Measurements from ENCODE around the gene ELMO2. TPM values are rescaled to one million over a fixed set of nuclear protein-coding genes. Genes with fewer than 3 reads are reported as not detected.
A peak's percentile ranks its signal among the peaks of the same experiment; 100 is the strongest.

The ELMO2 gene
- total and polyA plus RNA-seq, 9 of the 15 experiments (the other 6 are each of a cell fraction or from before 2014, with no cell fraction given): 7.5 to 21.5 (median 15.9) TPM

DNA sequence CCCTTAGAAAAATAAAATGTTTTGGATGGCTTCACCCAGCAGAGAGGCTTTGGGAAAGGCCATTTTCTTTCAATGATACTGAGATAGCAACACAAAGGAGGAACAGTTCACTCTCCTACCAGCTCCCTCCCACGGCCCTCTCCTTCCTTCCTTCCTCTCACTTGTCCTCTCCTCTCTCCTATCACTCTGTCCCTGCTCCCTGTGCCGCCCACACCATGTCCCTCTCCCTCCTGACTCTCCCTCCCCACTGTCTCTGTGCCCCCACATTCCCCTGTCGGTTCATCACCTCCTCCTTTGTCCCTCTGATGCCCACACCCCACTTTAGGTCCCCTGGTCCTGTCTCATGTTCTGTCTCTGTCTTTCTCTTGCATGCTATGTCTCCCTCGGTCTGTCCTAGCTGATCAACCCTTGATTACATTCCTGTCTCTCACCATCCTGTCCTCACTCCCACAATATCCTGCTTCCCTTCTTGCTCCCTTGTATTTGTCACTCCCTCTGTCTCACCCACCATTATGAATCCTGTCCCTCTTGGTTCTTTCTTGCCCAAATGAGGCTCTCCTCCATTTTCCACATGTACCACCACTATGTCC lies 30.1 kb downstream of the ELMO2 start:
- ChIA-PET POLR2A (no interaction called here), CTCF (ENCODE audit: low intra/inter-chr PET ratio) (no interaction called here)
- intact Hi-C loops (cut with micrococcal nuclease): no loop called here
- 16% methylated on average over 3 of the region's 4 CpGs for WGBS (ENCODE audit: insufficient coverage, low coverage, missing lambda C conversion rate)
- no peak overlapping the region for H3K4me3 ChIP-seq
- 0 out of 2 replicates have a peak, but pooled peaks cover 4% of the 10 kb centered on the region for H4K20me1 ChIP-seq (replicated peaks; ENCODE audit: control insufficient read depth, insufficient read depth, low read length)
- no peaks in the 10 kb centered on the region for H3K9me1 ChIP-seq (ENCODE audit: control insufficient read depth, insufficient read depth, low read length)
- no peaks in the 10 kb centered on the region for H3K9me3 ChIP-seq (replicated peaks; ENCODE audit: control insufficient read depth, insufficient read depth, low read depth, low read length)
- H3K27me3 ChIP-seq (ENCODE audit: control insufficient read depth in 2 of 2, insufficient read depth in 2 of 2, low read length in 2 of 2): no peaks in the 10 kb centered on the region
- H3K4me1 ChIP-seq (replicated peaks in 1 of 2; ENCODE audit: control insufficient read depth in 2 of 2, insufficient read depth in 2 of 2, low read length in 2 of 2): peaks cover 0 to 9% of the 10 kb centered on the region in 2 experiments; a peak in 1 of 5 replicates
- H3K79me2 ChIP-seq (ENCODE audit: control insufficient read depth, insufficient read depth, low read length): no peaks in the 10 kb centered on the region
- no TSS peak for BruUV-seq (replicated peaks)
- H3K9ac ChIP-seq (ENCODE audit: insufficient read depth in 1 of 2, low read depth in 2 of 2, low read length in 2 of 2): no peak overlapping the region
- FAIRE-seq: no peak
- DNase-seq (ENCODE audit: extremely low read depth in 1 of 4, low spot score in 3 of 4): no peak
- peaks cover 60% of the 10 kb centered on the region; the same call in 2 of the 3 replicates for H3K36me3 ChIP-seq (ENCODE audit: control insufficient read depth, insufficient read depth, low read length)
- in situ Hi-C loops (cut with MboI): no loop called here
- ATAC-seq: no peak
- H3K4me2 ChIP-seq (ENCODE audit: insufficient read depth, low read length): no peak overlapping the region
- H2AFZ ChIP-seq (ENCODE audit: low read depth, low read length): no peak overlapping the region
- H3K27ac ChIP-seq (ENCODE audit: extremely low read depth, low read depth, low read length): no peak overlapping the region; the same call in 2 of the 3 replicates
- TF ChIP-seq, protein P1, sequence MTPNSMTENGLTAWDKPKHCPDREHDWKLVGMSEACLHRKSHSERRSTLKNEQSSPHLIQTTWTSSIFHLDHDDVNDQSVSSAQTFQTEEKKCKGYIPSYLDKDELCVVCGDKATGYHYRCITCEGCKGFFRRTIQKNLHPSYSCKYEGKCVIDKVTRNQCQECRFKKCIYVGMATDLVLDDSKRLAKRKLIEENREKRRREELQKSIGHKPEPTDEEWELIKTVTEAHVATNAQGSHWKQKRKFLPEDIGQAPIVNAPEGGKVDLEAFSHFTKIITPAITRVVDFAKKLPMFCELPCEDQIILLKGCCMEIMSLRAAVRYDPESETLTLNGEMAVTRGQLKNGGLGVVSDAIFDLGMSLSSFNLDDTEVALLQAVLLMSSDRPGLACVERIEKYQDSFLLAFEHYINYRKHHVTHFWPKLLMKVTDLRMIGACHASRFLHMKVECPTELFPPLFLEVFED (CRISPR knock-in tag; conservative IDR thresholded peaks at IDR 0.05): 0 out of 2 replicates have a peak, but pooled peaks have one; percentile 4
- TF ChIP-seq ZFX (CRISPR knock-in tag; IDR thresholded peaks at IDR 0.05) (no peak), ZNF561 (CRISPR knock-in tag; conservative IDR thresholded peaks at IDR 0.05) (no peak), EP300 (IDR thresholded peaks at IDR 0.05; ENCODE audit: low read length) (no peak), ILK (tag; IDR thresholded peaks at IDR 0.05; ENCODE audit: borderline replicate concordance, low read depth) (no peak), OTX1 (CRISPR knock-in tag; IDR thresholded peaks at IDR 0.05) (peak; percentile 47; the same call in 1 of the 2 replicates), SAFB2 (IDR thresholded peaks at IDR 0.05; ENCODE audit: borderline replicate concordance, low read depth, low read length, severe bottlenecking) (no peak), JUNB (CRISPR knock-in tag; conservative IDR thresholded peaks at IDR 0.05) (no peak), EGR1 (conservative IDR thresholded peaks at IDR 0.05) (peak; percentile 72), ZNF431 (CRISPR knock-in tag; IDR thresholded peaks at IDR 0.05) (no peak), CREBBP (IDR thresholded peaks at IDR 0.05; ENCODE audit: low read depth, low read length) (no peak), POLR2H (tag; IDR thresholded peaks at IDR 0.05; ENCODE audit: low read depth) (no peak), ZNF551 (CRISPR knock-in tag; IDR thresholded peaks at IDR 0.05) (no peak), ZNF785 (CRISPR knock-in tag; IDR thresholded peaks at IDR 0.05) (no peak)
- TF ChIP-seq, protein P2, sequence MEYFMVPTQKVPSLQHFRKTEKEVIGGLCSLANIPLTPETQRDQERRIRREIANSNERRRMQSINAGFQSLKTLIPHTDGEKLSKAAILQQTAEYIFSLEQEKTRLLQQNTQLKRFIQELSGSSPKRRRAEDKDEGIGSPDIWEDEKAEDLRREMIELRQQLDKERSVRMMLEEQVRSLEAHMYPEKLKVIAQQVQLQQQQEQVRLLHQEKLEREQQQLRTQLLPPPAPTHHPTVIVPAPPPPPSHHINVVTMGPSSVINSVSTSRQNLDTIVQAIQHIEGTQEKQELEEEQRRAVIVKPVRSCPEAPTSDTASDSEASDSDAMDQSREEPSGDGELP (CRISPR knock-in tag; IDR thresholded peaks at IDR 0.05; ENCODE audit: borderline replicate concordance): no peak
- TF ChIP-seq, protein P3, sequence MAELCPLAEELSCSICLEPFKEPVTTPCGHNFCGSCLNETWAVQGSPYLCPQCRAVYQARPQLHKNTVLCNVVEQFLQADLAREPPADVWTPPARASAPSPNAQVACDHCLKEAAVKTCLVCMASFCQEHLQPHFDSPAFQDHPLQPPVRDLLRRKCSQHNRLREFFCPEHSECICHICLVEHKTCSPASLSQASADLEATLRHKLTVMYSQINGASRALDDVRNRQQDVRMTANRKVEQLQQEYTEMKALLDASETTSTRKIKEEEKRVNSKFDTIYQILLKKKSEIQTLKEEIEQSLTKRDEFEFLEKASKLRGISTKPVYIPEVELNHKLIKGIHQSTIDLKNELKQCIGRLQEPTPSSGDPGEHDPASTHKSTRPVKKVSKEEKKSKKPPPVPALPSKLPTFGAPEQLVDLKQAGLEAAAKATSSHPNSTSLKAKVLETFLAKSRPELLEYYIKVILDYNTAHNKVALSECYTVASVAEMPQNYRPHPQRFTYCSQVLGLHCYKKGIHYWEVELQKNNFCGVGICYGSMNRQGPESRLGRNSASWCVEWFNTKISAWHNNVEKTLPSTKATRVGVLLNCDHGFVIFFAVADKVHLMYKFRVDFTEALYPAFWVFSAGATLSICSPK (IDR thresholded peaks at IDR 0.05; ENCODE audit: borderline replicate concordance): no peak
- TF ChIP-seq, protein P4, sequence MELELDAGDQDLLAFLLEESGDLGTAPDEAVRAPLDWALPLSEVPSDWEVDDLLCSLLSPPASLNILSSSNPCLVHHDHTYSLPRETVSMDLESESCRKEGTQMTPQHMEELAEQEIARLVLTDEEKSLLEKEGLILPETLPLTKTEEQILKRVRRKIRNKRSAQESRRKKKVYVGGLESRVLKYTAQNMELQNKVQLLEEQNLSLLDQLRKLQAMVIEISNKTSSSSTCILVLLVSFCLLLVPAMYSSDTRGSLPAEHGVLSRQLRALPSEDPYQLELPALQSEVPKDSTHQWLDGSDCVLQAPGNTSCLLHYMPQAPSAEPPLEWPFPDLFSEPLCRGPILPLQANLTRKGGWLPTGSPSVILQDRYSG (tag; conservative IDR thresholded peaks at IDR 0.05; ENCODE audit: low read depth): no peak
